ENCODE results near the gene GRM8.

GRM8 gene

GRCh38 chr7:127146746-127147536 lies 105.8 kb downstream of the GRM8 start:
- no peak for DNase-seq

- DNase-seq = no peak
Measured at GRCh38 chr7:127137146-127137545, 115.6 kb downstream of the GRM8 start.

- DNase-seq = no peak
Measured at GRCh38 chr7:127135871-127136485, 116.8 kb downstream of the GRM8 start.

- DNase-seq = no peak
Measured at GRCh38 chr7:127123220-127123619, 129.5 kb downstream of the GRM8 start.

GRCh38 chr7:127119517-127119916 lies 133.2 kb downstream of the GRM8 start:
- DNase-seq = no peak

DNA sequence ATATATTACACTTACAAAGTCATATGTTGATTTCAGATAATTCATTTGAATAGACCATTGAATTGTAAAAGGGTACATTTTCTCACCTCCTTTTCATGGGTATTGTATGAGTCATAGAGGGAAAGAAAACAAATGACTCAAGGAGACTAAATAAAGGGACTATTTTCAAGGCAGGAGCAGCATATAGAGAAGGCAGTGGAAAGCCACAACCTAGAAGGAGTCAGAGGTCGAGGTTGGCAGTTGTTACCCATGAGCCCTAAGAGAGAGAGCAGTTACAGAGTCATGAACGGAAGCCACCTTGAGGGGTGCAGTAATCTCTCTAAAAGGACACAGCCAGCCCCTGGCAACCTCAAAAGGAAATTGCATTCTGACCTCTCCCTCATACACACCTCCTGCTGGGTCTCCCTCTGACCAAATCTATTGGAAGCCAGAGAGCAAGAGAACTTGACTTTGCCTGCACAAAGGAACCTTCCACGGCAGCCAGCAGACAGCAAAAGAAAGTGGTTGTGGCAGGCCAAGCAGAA lies 137.9 kb downstream of the GRM8 start:
- no peak for DNase-seq

DNA sequence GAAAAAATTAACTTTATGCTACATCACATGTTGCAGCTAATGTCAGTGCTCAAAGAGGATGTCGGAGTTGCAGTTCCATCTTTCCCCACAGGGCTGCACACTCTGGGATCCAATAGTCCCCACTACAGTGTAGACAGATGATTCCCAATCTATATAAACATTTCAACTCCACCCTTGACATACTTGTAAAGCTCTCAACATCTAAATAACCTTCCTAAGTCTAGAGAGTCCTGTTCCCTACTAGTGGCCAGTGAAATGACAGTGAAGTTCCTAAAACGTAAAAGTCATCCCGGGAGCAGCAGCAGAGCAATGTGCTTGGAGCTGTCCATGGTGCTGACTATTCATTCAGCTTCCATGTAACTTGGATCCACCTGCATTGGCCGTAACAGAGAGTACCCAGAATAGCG lies 145.1 kb downstream of the GRM8 start:
- peak; percentile 60 for DNase-seq

DNA sequence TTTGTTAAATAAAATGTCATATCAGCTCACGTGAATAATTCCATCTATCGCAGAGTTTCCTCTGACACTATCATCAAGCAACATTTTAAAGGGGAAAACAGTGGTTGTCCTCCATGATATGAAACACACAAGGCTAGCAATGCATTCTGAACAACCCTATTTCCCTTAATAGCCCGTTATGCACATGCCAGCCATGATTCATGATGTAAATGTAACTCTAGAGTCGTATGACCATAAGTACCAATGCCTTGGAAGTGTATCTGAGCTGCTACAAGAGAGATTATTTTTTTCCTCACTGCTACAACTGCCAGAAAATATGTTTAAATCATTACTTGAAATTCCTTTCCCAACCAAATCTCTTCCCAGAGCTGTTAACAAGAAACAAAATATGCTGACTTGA lies 159.4 kb downstream of the GRM8 start:
- no peak for DNase-seq

- DNase-seq = no peak
Measured at GRCh38 chr7:127091620-127092019, 161.1 kb downstream of the GRM8 start.

GRCh38 chr7:127089146-127089545 lies 163.6 kb downstream of the GRM8 start:
- no peak for DNase-seq

DNA sequence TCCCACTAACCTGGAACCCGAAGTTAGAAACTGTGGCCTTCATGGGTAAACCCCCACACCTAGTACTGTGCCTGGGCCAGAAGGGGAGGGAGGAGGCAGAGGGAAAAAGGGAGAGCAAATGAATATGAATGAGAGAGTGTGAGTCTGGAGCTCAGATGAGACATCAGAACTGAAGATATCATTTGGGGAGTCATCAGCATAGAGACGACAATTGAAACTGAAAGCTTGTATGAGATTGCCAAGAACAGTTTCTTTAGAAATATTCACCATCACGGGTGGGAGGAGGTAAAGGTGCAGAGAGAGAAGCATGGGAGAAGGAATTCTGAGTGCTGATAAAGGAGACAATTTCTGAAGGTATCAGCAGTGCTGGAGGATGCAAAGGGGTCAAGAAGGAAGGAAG lies 171.2 kb downstream of the GRM8 start:
- no peak for DNase-seq

DNA sequence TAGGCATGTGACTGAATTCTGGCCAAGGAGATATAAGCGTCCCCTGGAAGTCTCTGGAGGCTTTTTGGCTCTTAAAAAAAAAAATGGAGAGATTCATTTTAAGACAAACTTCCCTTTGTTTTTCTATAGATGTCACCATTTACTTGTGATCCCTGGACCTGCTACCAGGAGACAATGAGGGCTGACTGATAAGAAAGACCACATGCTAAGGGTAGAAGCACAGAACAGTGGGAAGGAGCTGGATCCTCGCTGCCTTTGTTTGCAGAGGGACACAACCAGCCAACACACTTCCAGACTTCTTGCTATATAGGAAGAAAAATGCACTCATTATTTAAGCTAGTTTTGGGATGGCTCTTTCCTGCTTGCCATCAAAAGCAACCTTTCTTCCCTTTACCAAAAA lies 172.2 kb downstream of the GRM8 start:
- no peak for DNase-seq

- no peak for DNase-seq
Measured at GRCh38 chr7:127066974-127067373, 185.8 kb downstream of the GRM8 start.

GRCh38 chr7:127059475-127059874 lies 193.3 kb downstream of the GRM8 start:
- no peak for DNase-seq

DNA sequence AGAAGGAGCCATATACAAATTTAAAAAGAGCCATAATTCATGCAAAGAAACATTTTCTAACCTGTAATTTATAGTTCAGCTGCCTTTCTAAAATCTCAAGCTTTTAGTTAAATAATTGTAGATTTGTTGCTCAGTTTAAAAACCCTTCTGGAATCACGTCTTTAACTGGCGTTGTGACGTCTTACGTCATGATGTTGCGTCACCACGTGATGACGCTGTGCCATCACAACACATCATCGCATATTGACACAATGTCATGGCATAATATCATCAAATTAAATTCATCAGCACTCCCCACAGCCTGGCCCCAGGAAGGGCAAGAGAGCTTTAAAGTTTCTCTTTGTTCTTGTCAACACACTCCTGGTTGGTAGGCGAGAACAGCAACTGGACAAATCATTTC lies 194.8 kb downstream of the GRM8 start:
- DNase-seq = no peak

GRCh38 chr7:127056202-127056601 lies 196.5 kb downstream of the GRM8 start:
- DNase-seq = no peak

GRCh38 chr7:127047521-127047920 lies 205.2 kb downstream of the GRM8 start:
- no peak for DNase-seq

GRCh38 chr7:127041689-127042452 lies 210.9 kb downstream of the GRM8 start:
- no peak for DNase-seq

- DNase-seq = no peak
Measured at GRCh38 chr7:127040042-127040441, 212.7 kb downstream of the GRM8 start.

- DNase-seq = no peak
Measured at GRCh38 chr7:127039541-127039940, 213.2 kb downstream of the GRM8 start.

DNA sequence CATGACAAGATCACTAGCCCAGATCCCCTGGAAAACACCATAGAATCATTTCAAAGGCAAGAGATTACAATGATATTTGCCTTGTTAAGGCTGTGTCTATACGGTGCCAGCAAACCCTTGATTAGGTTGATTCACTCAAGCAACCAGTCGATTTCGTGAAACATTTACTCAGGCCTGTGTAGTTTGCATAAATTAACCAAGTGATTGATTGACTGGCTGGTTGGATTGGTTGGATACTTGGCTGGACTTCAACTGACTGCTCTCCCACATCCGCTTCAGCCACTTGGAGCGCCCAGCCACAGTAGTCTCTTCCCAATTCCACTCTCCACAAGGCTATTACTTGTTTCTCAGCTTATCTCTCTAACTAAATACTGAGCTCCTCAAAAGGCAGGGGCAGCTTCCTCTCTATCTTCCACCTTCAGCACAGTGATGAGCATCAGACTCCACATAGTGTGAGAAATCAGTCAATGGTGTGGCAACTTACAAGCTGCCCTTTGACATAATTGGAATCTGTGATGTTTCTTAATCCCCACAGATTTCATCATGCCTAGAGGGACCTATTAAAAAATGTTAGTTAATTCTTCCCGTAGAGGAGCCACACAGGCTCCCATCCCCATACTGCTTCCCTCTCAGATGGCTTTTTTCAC lies 217.4 kb downstream of the GRM8 start:
- DNase-seq = no peak

DNA sequence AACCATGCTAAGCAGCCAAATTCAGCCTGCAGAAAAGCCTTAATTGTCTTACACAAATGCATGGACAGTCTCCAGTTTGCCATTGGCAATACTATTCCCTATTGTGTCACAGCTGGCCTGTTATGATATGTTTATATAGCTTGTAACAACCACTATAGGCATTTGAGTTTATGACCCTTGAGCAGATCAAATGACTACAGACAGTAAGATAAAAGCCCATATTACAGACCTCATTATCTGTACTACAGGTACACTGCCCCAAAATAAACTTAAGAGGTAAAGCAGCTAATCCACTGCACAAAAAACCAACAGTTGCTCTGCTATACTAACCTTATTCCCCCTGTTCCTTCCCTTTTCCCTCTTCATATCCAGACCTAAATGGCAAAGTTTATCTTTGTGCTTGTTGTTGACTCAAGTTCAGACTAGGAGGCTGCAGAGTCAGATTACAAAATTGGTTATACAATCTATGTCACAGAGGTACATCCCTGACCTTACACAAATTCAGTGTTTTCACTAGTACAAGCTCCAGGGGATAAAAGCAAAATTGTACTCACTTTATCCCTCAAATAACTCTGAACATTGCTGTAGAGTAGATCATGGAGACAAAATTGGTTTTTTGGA lies 218.4 kb downstream of the GRM8 start:
- no peak for DNase-seq

GRCh38 chr7:127029823-127030222 lies 222.9 kb downstream of the GRM8 start:
- no peak for DNase-seq

Data from OCI-M1 (cell line).